ENCODE data around the gene PLEKHG4.
A peak's percentile ranks its signal among the peaks of the same experiment; 100 is the strongest.

PLEKHG4 gene

DNA sequence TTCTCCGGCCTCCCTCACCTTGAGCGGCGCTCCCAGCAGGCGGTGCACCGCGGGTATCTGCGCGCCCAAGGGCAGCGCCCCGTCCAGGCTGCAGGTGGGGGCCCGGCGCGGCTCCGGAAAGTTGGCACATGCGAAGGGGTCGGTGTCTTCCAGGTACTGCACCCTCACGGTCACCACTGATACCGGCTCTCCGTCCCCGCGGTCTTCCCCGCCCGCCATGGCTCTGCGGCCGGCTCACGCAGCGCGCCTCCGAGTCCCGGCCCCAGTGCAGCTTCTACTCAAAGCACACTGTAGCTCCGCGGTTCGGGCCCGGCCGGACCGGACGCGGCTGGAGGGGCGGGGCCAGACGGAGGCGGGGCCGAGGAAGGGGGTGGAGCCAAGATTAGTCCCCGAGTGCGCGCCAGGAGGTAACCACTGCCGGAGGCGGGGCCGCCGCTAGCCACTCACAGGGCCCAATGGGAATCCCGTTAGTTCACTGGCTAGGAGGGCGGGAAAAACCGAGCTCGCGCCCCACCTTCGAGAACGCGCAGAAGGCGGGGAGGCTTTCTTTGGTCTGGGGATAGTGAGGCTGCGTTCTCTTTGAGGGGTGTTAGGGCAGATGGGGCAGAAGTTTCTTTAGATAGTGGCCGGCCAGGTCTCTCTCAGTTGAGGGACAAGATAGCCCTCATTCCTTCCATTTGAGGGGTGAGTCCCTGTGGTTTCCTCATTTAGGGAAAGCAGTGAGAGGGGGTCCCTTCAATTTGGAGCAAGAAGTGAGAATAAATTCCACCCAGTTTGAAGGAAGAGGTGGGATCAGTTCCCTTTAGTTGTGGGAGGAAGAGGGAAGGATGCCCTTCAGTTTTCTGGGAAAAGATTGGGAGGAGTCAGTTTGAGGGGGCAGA lies 31.9 kb upstream of the PLEKHG4 start, which contains the start of gene FHOD1:
Gene FHOD1 (minus strand): TSS at position 290 of the 881 bp plus-strand sequence. CDS start 71 bp downstream, at position 219.
- DNase-seq (ENCODE audit: low spot score) = peak; percentile 94
- CTCF ChIA-PET = interaction anchor here (0.9 to 1.4 kb wide), 2 partner anchors 13 to 49 kb away, joined by 3 read pairs; no protein-coding TSS in a partner anchor
- TF ChIP-seq, protein P1, sequence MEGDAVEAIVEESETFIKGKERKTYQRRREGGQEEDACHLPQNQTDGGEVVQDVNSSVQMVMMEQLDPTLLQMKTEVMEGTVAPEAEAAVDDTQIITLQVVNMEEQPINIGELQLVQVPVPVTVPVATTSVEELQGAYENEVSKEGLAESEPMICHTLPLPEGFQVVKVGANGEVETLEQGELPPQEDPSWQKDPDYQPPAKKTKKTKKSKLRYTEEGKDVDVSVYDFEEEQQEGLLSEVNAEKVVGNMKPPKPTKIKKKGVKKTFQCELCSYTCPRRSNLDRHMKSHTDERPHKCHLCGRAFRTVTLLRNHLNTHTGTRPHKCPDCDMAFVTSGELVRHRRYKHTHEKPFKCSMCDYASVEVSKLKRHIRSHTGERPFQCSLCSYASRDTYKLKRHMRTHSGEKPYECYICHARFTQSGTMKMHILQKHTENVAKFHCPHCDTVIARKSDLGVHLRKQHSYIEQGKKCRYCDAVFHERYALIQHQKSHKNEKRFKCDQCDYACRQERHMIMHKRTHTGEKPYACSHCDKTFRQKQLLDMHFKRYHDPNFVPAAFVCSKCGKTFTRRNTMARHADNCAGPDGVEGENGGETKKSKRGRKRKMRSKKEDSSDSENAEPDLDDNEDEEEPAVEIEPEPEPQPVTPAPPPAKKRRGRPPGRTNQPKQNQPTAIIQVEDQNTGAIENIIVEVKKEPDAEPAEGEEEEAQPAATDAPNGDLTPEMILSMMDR (conservative IDR thresholded peaks at IDR 0.05; ENCODE audit: low read depth) = no peak
- POLR2A ChIA-PET (ENCODE audit: low non-redundant PET) = interaction anchor here (0.5 to 1.6 kb wide), 6 partner anchors 15 to 128 kb away, joined by 3 to 11 read pairs (median 4); partner anchors contain the start of gene TMEM208
- peak within 1 kb of the TSS; percentile 92 for H3K27ac ChIP-seq

DNA sequence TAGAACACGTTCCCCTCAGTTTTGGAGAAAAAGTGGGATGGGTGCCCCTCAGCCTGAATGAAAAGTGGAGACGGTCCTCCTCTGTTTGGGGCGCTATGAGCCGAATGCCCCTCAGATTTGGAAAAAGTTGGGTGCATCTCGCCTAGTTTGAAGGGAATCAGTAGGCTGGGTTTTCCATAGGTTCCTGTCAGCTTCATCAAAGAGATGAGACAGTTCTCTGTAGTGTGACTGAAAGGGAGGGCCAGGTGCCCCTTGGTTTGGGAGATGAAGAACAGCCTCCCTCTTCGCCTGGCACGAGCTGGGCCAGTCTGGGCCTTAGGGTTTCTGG lies 31.3 kb upstream of the PLEKHG4 start:
- no peak for DNase-seq (ENCODE audit: low spot score)
- ChIA-PET CTCF (interaction anchor here (0.9 to 1.4 kb wide), 2 partner anchors 12 to 50 kb away, joined by 3 read pairs; no protein-coding TSS in a partner anchor), POLR2A (ENCODE audit: low non-redundant PET) (interaction anchor here (0.9 kb wide), 1 partner anchor 29 kb away, joined by 4 read pairs; no protein-coding TSS in a partner anchor)
- TF ChIP-seq, protein P1 (conservative IDR thresholded peaks at IDR 0.05; ENCODE audit: low read depth) = no peak
- peak overlapping the region; percentile 92 for H3K27ac ChIP-seq

DNA sequence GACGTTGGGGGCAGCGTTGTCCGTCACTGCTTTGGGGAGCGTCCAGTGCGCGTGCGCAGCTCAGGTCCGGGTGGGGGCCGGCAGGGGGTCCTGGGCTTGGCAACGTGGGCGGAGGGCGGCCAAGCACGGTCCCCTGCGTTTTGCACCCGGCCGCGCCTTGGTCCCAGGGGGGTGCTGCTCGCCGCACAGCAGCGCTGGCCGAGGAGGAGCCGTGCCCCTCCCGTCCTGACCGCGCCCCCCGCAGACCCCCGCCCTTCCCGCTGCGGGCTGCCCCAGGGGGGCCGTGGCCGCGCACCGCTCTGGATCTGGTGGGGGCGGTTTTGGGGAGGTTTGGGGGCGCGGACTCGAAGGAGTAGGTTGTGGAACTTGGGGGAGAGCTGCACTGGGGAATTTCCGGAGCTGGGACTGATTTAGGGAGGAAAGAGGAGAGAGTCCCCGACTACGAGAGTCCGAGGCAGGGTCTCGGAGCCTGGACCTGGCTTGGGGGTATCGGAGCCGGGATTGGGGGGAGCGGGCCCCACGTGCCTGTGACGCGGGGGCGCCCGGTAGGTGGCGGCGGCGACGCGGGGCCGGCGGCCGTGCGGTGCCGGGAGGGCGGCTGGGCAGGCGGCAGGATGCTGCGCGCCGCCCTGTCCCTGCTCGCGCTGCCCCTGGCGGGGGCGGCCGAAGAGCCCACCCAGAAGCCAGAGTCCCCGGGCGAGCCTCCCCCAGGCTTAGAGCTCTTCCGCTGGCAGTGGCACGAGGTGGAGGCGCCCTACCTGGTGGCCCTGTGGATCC lies 30.7 kb upstream of the PLEKHG4 start, which contains the start of gene SLC9A5:
Gene SLC9A5 (plus strand): TSS at position 579 of the 777 bp plus-strand sequence. CDS start 36 bp downstream, at position 615.
- peak within 1 kb of the TSS; percentile 92 for H3K27ac ChIP-seq
- ChIA-PET CTCF (interaction anchor here (0.7 to 1.5 kb wide), 5 partner anchors 12 to 179 kb away, joined by 3 read pairs; no protein-coding TSS in a partner anchor), POLR2A (ENCODE audit: low non-redundant PET) (interaction anchor here (0.9 kb wide), 1 partner anchor 29 kb away, joined by 4 read pairs; no protein-coding TSS in a partner anchor)
- TF ChIP-seq, protein P1 (conservative IDR thresholded peaks at IDR 0.05; ENCODE audit: low read depth) = peak; percentile 28; the same call in 1 of the 2 replicates
- no peak for DNase-seq (ENCODE audit: low spot score)

DNA sequence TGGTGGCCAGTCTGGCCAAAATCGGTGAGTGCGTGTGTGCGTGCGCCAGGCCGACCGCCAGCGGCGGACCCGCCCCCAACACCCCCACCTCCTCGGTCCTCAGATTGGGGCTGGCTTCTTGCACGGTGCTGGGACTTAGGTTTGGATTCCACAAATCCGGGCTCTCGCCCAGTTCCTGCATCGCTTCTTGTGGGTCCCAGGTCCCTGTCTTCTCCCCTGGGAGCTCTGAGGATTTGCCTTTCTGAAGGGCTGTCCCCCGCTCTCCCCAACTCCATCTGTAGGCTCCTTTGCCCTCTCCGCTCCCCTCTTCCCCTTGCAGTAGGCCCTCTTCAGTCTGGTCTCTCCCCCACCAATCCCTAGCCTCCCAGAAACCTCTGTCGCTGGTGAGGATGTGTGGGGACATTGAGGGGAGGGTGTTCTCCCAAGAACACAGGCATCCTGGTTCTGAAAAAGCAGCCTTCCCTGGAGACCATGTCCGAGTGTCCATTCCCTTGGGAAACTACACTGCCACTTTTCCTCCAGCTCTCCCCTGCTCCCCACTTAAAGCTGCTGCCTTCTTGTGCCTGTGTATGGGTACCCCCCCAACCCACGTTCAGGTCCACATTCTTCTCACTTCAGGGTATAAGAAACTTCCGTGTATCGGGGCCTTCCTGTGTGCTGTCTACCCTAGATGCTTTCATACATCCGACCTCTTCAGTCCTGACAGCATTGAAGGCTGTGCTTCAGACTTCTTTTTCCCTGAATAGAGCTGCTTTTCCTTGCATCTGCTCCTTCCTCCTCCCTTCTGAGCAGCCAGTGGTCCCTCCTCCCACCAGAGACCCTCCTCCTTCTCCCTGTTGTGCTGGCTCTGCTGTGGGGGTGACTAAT lies 29.9 kb upstream of the PLEKHG4 start:
- TF ChIP-seq, protein P1 (conservative IDR thresholded peaks at IDR 0.05; ENCODE audit: low read depth) = no peak
- POLR2A ChIA-PET (ENCODE audit: low non-redundant PET) = no interaction called here
- H3K27ac ChIP-seq = peak overlapping the region; percentile 92
- DNase-seq (ENCODE audit: low spot score) = no peak
- CTCF ChIA-PET = interaction anchor here (0.7 to 1.5 kb wide), 4 partner anchors 15 to 178 kb away, joined by 3 read pairs; no protein-coding TSS in a partner anchor

DNA sequence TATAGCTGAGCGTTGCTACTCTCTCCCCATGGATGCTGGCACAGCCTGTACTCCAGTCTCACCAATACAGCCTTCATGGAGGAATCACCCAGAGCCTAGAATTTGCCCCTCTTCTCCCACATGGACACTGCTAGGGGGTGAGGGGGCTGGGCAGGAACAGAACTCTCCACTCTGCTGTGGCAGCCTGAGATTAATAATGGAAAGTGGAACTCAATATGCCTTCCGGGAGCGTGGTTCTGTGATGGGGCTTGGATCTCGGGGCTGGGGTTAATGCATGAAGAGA lies 29.3 kb upstream of the PLEKHG4 start:
- CTCF ChIA-PET = interaction anchor here (1.0 to 1.5 kb wide), 2 partner anchors 14 to 75 kb away, joined by 3 read pairs; no protein-coding TSS in a partner anchor
- no peak overlapping the region for H3K27ac ChIP-seq
- DNase-seq (ENCODE audit: low spot score) = no peak
- POLR2A ChIA-PET (ENCODE audit: low non-redundant PET) = no interaction called here
- TF ChIP-seq, protein P1 (conservative IDR thresholded peaks at IDR 0.05; ENCODE audit: low read depth) = no peak

Data from RWPE1 (cell line).